IMR-90 (cell line): ENCODE measurements around the gene ADAM12. TPM values are rescaled to one million over a fixed set of nuclear protein-coding genes. Genes with fewer than 3 reads are reported as not detected.

Experiments
- ATAC-seq: fragments of 200-7000 bp; cut with Tn5 transposase; 2 replicates; pipeline ENCODE4 v1.9.1; 2020; ENCODE audit warnings: low read depth, mild to moderate bottlenecking, moderate library complexity
- BruUV-seq: library from RNA; stranded (reverse); fragments of 400-500 nt; replicated peaks from 2 replicates; lab custom pipeline; 2021; lab: Mats Ljungman, UMichigan
- CTCF ChIA-PET: fragments of 300-600 bp; formaldehyde crosslinking; extraction: SDS; loops from one replicate; lab custom pipeline; 2021; ENCODE audit warnings: antibody characterized with exemption; lab: Yijun Ruan, JAX
- POLR2A ChIA-PET: fragments of 300-600 bp; sonication (Branson Sonifier 250); formaldehyde crosslinking; loops from one replicate; lab custom pipeline; 2022; ENCODE audit warnings: antibody characterized with exemption; ENCODE audit not compliant: unreplicated experiment; lab: Charles Lee
- DNase-seq: peaks from one replicate; pipeline ENCODE4 v3.0.0; 2013
- H2AFZ ChIP-seq: replicated peaks from 2 replicates; pipeline ENCODE3; 2013; ENCODE audit warnings: low read length, mild to moderate bottlenecking; ENCODE audit not compliant: poor library complexity
- H2AK5ac ChIP-seq: 2 replicates; pipeline ENCODE4 v1.6.1; 2013; ENCODE audit warnings: low read depth, low read length, inconsistent platforms
- H2AK9ac ChIP-seq: replicated peaks from 2 replicates; pipeline ENCODE3; 2013; ENCODE audit warnings: mild to moderate bottlenecking, low read depth, low read length, moderate library complexity; ENCODE audit not compliant: poor library complexity
- H2BK120ac ChIP-seq: 2 replicates; pipeline ENCODE4 v1.6.1; 2013; ENCODE audit warnings: low read depth, low read length, inconsistent platforms
- H2BK15ac ChIP-seq: 3 replicates; pipeline ENCODE4 v1.6.1; 2013; ENCODE audit warnings: low read depth, low read length, inconsistent platforms
- H2BK20ac ChIP-seq: 2 replicates; pipeline ENCODE4 v1.6.1; 2013; ENCODE audit warnings: low read depth, mild to moderate bottlenecking, inconsistent platforms, low read length, moderate library complexity
- H2BK5ac ChIP-seq: 2 replicates; pipeline ENCODE4 v1.6.1; 2013; ENCODE audit warnings: mild to moderate bottlenecking, low read depth, low read length, inconsistent platforms; ENCODE audit not compliant: poor library complexity, severe bottlenecking
- H3K14ac ChIP-seq: replicated peaks from 2 replicates; pipeline ENCODE4 v1.6.1; 2013; ENCODE audit warnings: low read depth, low read length, inconsistent platforms
- H3K18ac ChIP-seq: 2 replicates; pipeline ENCODE4 v1.6.1; 2013; ENCODE audit warnings: low read depth, low read length, control low read depth
- H3K23ac ChIP-seq: 2 replicates; pipeline ENCODE4 v1.6.1; 2013; ENCODE audit warnings: low read depth, low read length, inconsistent platforms
- H3K27ac ChIP-seq: 2 replicates; pipeline ENCODE4 v1.5.1; 2013; ENCODE audit warnings: mild to moderate bottlenecking, control low read depth, low read length; ENCODE audit not compliant: insufficient read depth
- H3K27me3 ChIP-seq: 2 replicates; pipeline ENCODE4 v1.6.1; 2013; ENCODE audit warnings: low read length; ENCODE audit not compliant: control insufficient read depth, insufficient read depth
- H3K36me3 ChIP-seq: 2 replicates; pipeline ENCODE4 v1.6.1; 2013; ENCODE audit warnings: low read length, mixed read lengths; ENCODE audit not compliant: control insufficient read depth, insufficient read depth
- H3K4ac ChIP-seq: 2 replicates; pipeline ENCODE4 v1.6.1; 2013; ENCODE audit warnings: low read depth, low read length, inconsistent platforms
- H3K4me1 ChIP-seq: 2 replicates; pipeline ENCODE4 v1.6.1; 2013; ENCODE audit warnings: low read length, mixed read lengths; ENCODE audit not compliant: control insufficient read depth, insufficient read depth
- H3K4me2 ChIP-seq: 2 replicates; pipeline ENCODE4 v1.6.1; 2013; ENCODE audit warnings: low read depth, mild to moderate bottlenecking, control low read depth, low read length, moderate library complexity
- H3K4me3 ChIP-seq: 2 replicates; pipeline ENCODE4 v1.5.1; 2013; ENCODE audit warnings: low read depth, mild to moderate bottlenecking, control low read depth, low read length, moderate library complexity; ENCODE audit not compliant: insufficient read depth
- H3K56ac ChIP-seq: 2 replicates; pipeline ENCODE4 v1.6.1; 2013; ENCODE audit warnings: low read length, inconsistent platforms; ENCODE audit not compliant: insufficient read depth; ENCODE audit errors: extremely low read depth
- H3K79me1 ChIP-seq, 2 experiments: 2 replicates each; pipeline ENCODE4 v1.6.1; 2013; ENCODE audit warnings: low read length in 2 of 2, inconsistent platforms in 1 of 2, low read depth in 1 of 2
- H3K9ac ChIP-seq: 2 replicates; pipeline ENCODE4 v1.6.1; 2013; ENCODE audit warnings: low read depth, low read length, control low read depth
- H3K9me1 ChIP-seq: 2 replicates; pipeline ENCODE4 v1.6.1; 2013; ENCODE audit warnings: low read length, inconsistent platforms; ENCODE audit not compliant: insufficient read depth
- H3K9me3 ChIP-seq: 2 replicates; pipeline ENCODE4 v1.6.1; 2013; ENCODE audit warnings: low read length; ENCODE audit not compliant: control insufficient read depth, insufficient read depth
- H4K20me1 ChIP-seq: 2 replicates; pipeline ENCODE4 v1.6.1; 2013; ENCODE audit warnings: low read length, inconsistent platforms; ENCODE audit not compliant: insufficient read depth
- H4K5ac ChIP-seq: 2 replicates; pipeline ENCODE4 v1.6.1; 2013; ENCODE audit warnings: mild to moderate bottlenecking, low read depth, low read length, control low read depth
- H4K8ac ChIP-seq, 2 experiments: 2 replicates each; pipeline ENCODE4 v1.6.1; 2013; ENCODE audit warnings: low read depth in 2 of 2, low read length in 2 of 2, control low read depth in 1 of 2, inconsistent platforms in 1 of 2
- H4K91ac ChIP-seq: 2 replicates; pipeline ENCODE4 v1.6.1; 2013; ENCODE audit warnings: low read depth, low read length, inconsistent platforms; ENCODE audit not compliant: insufficient read depth
- BHLHE40 ChIP-seq: fragments of 150-350 bp; IDR thresholded peaks from 2 replicates; pipeline ENCODE4 v1.6.1; 2016; ENCODE audit warnings: mild to moderate bottlenecking, low read depth, low read length
- CEBPB ChIP-seq: IDR thresholded peaks from 2 replicates; pipeline ENCODE4 v1.6.1; 2012; ENCODE audit warnings: low read depth, low read length, improper control_type of control experiment
- CHD1 ChIP-seq: IDR thresholded peaks from 2 replicates; pipeline ENCODE4 v1.6.1; 2012; ENCODE audit warnings: low read depth, low read length, improper control_type of control experiment
- CTCF ChIP-seq: conservative IDR thresholded peaks from 2 replicates; pipeline ENCODE4 v1.5.1; 2012; ENCODE audit warnings: mild to moderate bottlenecking, low read depth, low read length, improper control_type of control experiment
- ELK1 ChIP-seq: fragments of 150-350 bp; IDR thresholded peaks from 2 replicates; pipeline ENCODE4 v1.6.1; 2016; ENCODE audit warnings: low read depth, mild to moderate bottlenecking, low read length, moderate library complexity, borderline replicate concordance
- FOS ChIP-seq: fragments of 150-350 bp; IDR thresholded peaks from 2 replicates; pipeline ENCODE4 v1.6.1; 2016; ENCODE audit warnings: low read depth, low read length
- MAFK ChIP-seq: IDR thresholded peaks from 2 replicates; pipeline ENCODE4 v1.6.1; 2012; ENCODE audit warnings: low read depth, low read length, improper control_type of control experiment
- NFE2L2 ChIP-seq: fragments of 150-350 bp; IDR thresholded peaks from 2 replicates; pipeline ENCODE4 v1.6.1; 2016; ENCODE audit warnings: low read depth, mild to moderate bottlenecking, low read length
- POLR2A ChIP-seq: IDR thresholded peaks from 2 replicates; pipeline ENCODE4 v1.6.1; 2012; ENCODE audit warnings: mild to moderate bottlenecking, low read depth, low read length
- RAD21 ChIP-seq: IDR thresholded peaks from 2 replicates; pipeline ENCODE4 v1.6.1; 2012; ENCODE audit warnings: low read length, improper control_type of control experiment
- RCOR1 ChIP-seq: IDR thresholded peaks from 2 replicates; pipeline ENCODE4 v1.6.1; 2012; ENCODE audit warnings: mild to moderate bottlenecking, low read length, improper control_type of control experiment; ENCODE audit not compliant: insufficient replicate concordance
- RFX5 ChIP-seq: IDR thresholded peaks from 2 replicates; pipeline ENCODE4 v1.8.0; 2012; ENCODE audit warnings: low read depth, mild to moderate bottlenecking, low read length, moderate library complexity
- SMC3 ChIP-seq: fragments of 150-350 bp; IDR thresholded peaks from 2 replicates; pipeline ENCODE4 v1.6.1; 2016; ENCODE audit warnings: low read depth, mild to moderate bottlenecking, antibody characterized with exemption, low read length, moderate library complexity
- WGBS, 2 experiments: methylation state at CpG; one replicate each; pipeline versions ENCODE4 v1.1.5 to v1.1.7; 2013; ENCODE audit warnings: missing lambda C conversion rate in 2 of 2; ENCODE audit not compliant: insufficient read length in 1 of 2; ENCODE audit errors: extremely low coverage in 2 of 2; 5-methylcytosine and 5-hydroxymethylcytosine counted together
- dilution Hi-C: fragments of 300-500 bp; cut with HindIII; formaldehyde crosslinking; loops from one replicate; pipeline ENCODE4 v1.14.3; 2018; ENCODE audit warnings: low sequenced_read_pairs; ENCODE audit not compliant: unreplicated experiment
- in situ Hi-C: fragments of 300-500 bp; cut with MboI; formaldehyde crosslinking; loops from 3 replicates; pipeline ENCODE4 v1.14.3; 2019; ENCODE audit warnings: low sequenced_read_pairs, inconsistent platforms, mixed read lengths
- intact Hi-C: fragments of 100-400 bp; cut with micrococcal nuclease; formaldehyde crosslinking; loops from 2 replicates; pipeline ENCODE4 v1.10.0; 2022
- polyA plus RNA-seq, 3 experiments: library from polyadenylated mRNA; depleted of rRNA; stranded (reverse); fragments of >200 nt; gene quantifications; 2 replicates each; pipeline ENCODE4 v1.2.3, GENCODE V29; 2012; ENCODE audit warnings: low replicate concordance in 1 of 3
- total RNA-seq: library from RNA; depleted of rRNA; stranded (reverse); fragments of >200 nt; gene quantifications from 2 replicates; pipeline ENCODE4 v1.2.3, GENCODE V29; 2012

Gene ADAM12
- total and polyA plus RNA-seq, 2 of the 4 experiments (the other 2 are of a cell fraction), result 9.6 to 10.2 TPM

GRCh38 chr10:125982260-125982948 is 405.9 kb downstream of the ADAM12 start (continued):
- TF ChIP-seq NFE2L2 (no peak), CHD1 (no peak)

- in situ Hi-C loops, result no loop called here
- Histone ChIP-seq H3K4me2 (no peak overlapping the region), H2BK5ac (no peak overlapping the region), H3K4me3 (no peak overlapping the region), H3K56ac (no peak overlapping the region), H3K9me1 (no peaks in the 10 kb centered on the region; the same call in 1 of the 2 replicates), H2AK5ac (no peak overlapping the region; the same call in 1 of the 2 replicates), H4K8ac (no peak overlapping the region), H2BK15ac (no peak overlapping the region), H4K5ac (no peak overlapping the region), H3K36me3 (no peaks in the 10 kb centered on the region), H3K18ac (no peak overlapping the region), H3K23ac (no peak overlapping the region), H3K79me1 (no peaks in the 10 kb centered on the region), H3K14ac (no peak overlapping the region), H2AK9ac (no peak overlapping the region), H2BK20ac (no peak overlapping the region), H3K4ac (no peak overlapping the region), H4K91ac (no peak overlapping the region), H3K27me3 (peaks cover 14% of the 10 kb centered on the region; the same call in 1 of the 2 replicates), H3K9ac (no peak overlapping the region), H3K9me3 (no peaks in the 10 kb centered on the region), H3K4me1 (no peaks in the 10 kb centered on the region), H2BK120ac (no peak overlapping the region), H3K27ac (no peak overlapping the region), H2AFZ (no peak overlapping the region), H4K20me1 (no peaks in the 10 kb centered on the region)
- no peak for DNase-seq
- ChIA-PET POLR2A (no interaction called here), CTCF (interaction anchor here (0.8 to 4.1 kb wide), 2 partner anchors 407 to 523 kb away, joined by 3 to 21 read pairs; no protein-coding TSS in a partner anchor)
- intact Hi-C loops, result loop anchor here (5.0 kb wide), 4 partner anchors 113 to 1872 kb away; no protein-coding TSS in a partner anchor
- 70% methylated on average over 3 of the region's 6 CpGs; no CpG with 5 or more reads in 1 of the 2 experiments for WGBS, 2 experiments
- BruUV-seq, result no TSS peak
- ATAC-seq, result no peak
- dilution Hi-C loops, result no loop called here
- TF ChIP-seq FOS (no peak), RAD21 (no peak), MAFK (no peak), ELK1 (no peak), CTCF (no peak), SMC3 (no peak), RFX5 (no peak), POLR2A (no peak), RCOR1 (no peak), CEBPB (no peak), CHD1 (no peak), BHLHE40 (no peak)
Observed at GRCh38 chr10:125980521-125981035, 407.7 kb downstream of the ADAM12 start.
